Measurements from ENCODE around the gene ZC3H12C. TPM values are rescaled to one million over a fixed set of nuclear protein-coding genes. Genes with fewer than 3 reads are reported as not detected.

The ZC3H12C gene
- total and polyA plus RNA-seq, 7 donors: 1.8 to 21.7 (median 16.4) TPM

DNA sequence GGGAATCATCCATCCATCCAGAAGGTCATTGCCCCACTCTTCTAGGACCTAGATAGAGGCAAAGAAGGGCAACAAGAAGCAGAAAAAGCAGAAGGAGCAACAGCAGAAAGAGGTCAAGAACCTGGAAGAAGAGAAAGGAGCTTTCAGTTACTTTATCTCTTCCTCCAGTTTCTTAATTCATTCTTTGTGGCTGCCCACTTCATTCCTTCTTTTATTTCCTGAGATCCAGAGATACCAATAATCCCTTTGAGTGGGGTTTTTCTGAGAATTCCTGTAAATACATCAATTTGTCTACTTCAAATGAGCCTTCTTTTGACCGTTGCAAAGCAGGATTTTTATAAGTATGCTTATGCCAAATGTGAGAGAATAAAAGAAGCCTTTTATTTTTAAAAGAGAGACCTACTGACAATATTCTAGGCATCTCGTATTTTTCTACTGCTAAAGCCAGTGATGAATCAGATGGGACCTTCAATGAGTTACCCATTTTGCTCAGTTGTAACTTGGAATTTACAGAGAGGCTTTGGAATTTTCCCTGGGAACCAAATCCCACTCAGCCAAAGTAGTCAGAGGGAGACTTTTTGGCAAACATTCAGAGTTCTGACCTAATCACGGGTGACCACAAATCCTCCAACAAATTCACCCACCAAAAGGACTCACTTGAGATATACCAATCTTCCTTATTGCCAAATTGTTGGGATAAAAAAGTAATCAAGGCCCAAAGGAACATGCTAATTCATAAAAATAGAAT is 54.9 kb downstream of the ZC3H12C start:
- Histone ChIP-seq H3K36me3 (peaks cover 0 to 4% (median 0%) of the 10 kb centered on the region in 4 donors), H3K9me3 (no peaks in the 10 kb centered on the region), H3K4me1 (peaks cover 0 to 12% (median 5%) of the 10 kb centered on the region in 4 donors), H3K4me3 (no peak overlapping the region), H3K27ac (no peak overlapping the region), H3K27me3 (no peaks in the 10 kb centered on the region)
- DNase-seq: no peak
- 66 to 71% methylated on average over 3 of the region's 3 CpGs for WGBS, 2 donors
- intact Hi-C loops (cut with DNase I): no loop called here
- TF ChIP-seq POLR2A (IDR thresholded peaks at IDR 0.05) (no peak), EP300 (IDR thresholded peaks at IDR 0.05) (no peak), POLR2AphosphoS5 (IDR thresholded peaks at IDR 0.05) (no peak)
- TF ChIP-seq, protein P1, sequence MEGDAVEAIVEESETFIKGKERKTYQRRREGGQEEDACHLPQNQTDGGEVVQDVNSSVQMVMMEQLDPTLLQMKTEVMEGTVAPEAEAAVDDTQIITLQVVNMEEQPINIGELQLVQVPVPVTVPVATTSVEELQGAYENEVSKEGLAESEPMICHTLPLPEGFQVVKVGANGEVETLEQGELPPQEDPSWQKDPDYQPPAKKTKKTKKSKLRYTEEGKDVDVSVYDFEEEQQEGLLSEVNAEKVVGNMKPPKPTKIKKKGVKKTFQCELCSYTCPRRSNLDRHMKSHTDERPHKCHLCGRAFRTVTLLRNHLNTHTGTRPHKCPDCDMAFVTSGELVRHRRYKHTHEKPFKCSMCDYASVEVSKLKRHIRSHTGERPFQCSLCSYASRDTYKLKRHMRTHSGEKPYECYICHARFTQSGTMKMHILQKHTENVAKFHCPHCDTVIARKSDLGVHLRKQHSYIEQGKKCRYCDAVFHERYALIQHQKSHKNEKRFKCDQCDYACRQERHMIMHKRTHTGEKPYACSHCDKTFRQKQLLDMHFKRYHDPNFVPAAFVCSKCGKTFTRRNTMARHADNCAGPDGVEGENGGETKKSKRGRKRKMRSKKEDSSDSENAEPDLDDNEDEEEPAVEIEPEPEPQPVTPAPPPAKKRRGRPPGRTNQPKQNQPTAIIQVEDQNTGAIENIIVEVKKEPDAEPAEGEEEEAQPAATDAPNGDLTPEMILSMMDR (IDR thresholded peaks at IDR 0.05): no peak

DNA sequence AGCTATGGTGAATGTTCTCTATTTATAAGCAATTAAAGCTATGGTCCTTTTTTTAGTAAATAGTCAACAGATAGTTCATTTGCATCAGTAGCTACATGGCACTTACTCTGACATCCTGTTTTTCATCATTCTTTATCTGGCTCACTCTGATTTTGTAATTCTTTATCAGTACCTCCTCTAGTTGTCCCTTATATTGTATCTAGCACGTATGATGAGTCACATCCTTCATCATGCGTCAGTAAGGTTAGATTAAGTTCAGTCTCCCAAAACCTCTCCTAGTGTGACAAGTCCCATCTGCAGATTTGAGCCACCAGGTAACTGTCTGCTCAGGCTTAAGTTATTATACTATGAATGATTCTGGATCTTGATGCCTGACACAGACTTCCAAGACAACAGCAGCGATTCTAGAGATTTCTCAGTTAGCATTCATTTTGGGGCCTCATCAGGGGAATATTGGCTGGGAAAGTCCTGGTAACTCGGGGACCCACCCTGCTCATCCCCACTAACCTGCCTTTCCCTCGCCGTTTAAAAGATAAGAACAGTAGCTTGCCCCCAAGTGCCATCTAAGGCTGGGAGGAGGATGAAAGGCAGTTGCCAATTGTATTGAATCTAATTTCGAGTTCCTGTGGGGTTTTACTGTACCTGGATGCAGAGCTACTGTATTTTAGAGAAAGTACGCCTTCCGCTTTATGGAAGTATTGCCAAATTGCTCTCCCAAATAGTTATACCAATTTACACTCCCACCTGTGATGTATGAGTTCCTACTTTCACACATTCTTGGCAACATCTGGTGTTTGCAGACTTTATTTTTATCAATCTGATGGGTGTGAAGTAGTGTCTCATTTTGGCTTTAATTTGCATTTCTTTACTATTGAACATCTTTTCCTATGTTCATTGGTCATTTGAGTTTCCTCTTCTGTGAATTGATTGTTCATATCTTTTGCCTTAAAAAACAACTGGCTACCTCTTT is 55.9 kb downstream of the ZC3H12C start:
- Histone ChIP-seq H3K27me3 (no peaks in the 10 kb centered on the region), H3K9me3 (no peaks in the 10 kb centered on the region), H3K27ac (no peak overlapping the region), H3K4me3 (no peak overlapping the region), H3K36me3 (peaks cover 0 to 14% (median 0%) of the 10 kb centered on the region in 4 donors), H3K4me1 (peaks cover 0 to 12% (median 5%) of the 10 kb centered on the region in 4 donors)
- 76 to 77% methylated on average over 9 of the region's 9 CpGs for WGBS, 2 donors
- intact Hi-C loops (cut with DNase I): no loop called here
- DNase-seq: no peak
- no peak for TF ChIP-seq EP300 (IDR thresholded peaks at IDR 0.05)
- no peak for TF ChIP-seq POLR2A (IDR thresholded peaks at IDR 0.05)
- no peak for TF ChIP-seq POLR2AphosphoS5 (IDR thresholded peaks at IDR 0.05)
- TF ChIP-seq, protein P1 (IDR thresholded peaks at IDR 0.05): no peak

DNA sequence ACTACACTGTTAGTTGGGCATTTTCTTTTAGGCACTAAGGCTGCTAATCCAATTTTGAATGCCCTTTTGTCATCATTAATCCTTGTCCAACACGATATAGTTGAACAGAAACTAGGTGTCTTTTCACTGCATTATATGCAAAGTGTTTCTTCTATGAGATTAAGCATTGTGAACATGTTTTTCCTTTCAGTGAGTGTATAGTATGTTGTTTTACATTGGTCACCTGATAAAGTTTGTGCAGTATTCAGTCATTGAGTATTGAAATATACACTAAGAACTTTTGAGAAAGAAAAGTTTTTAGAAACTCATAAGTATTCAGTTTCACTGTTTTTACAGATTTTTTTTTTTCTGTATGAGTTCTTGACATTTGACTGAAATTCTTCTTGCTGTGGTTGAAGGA is 59.0 kb downstream of the ZC3H12C start:
- Histone ChIP-seq H3K4me3 (no peak overlapping the region), H3K27me3 (no peaks in the 10 kb centered on the region), H3K4me1 (peaks cover 0 to 12% (median 5%) of the 10 kb centered on the region in 4 donors), H3K27ac (no peak overlapping the region), H3K36me3 (peaks cover 0 to 14% (median 0%) of the 10 kb centered on the region in 4 donors), H3K9me3 (no peaks in the 10 kb centered on the region)
- intact Hi-C loops (cut with DNase I): no loop called here
- DNase-seq: no peak
- TF ChIP-seq EP300 (IDR thresholded peaks at IDR 0.05): no peak
- TF ChIP-seq, protein P1 (IDR thresholded peaks at IDR 0.05): no peak
- TF ChIP-seq POLR2AphosphoS5 (IDR thresholded peaks at IDR 0.05): no peak
- TF ChIP-seq POLR2A (IDR thresholded peaks at IDR 0.05): no peak
- WGBS, 2 donors: 74 to 82% methylated on average over 1 of the region's 1 CpG

DNA sequence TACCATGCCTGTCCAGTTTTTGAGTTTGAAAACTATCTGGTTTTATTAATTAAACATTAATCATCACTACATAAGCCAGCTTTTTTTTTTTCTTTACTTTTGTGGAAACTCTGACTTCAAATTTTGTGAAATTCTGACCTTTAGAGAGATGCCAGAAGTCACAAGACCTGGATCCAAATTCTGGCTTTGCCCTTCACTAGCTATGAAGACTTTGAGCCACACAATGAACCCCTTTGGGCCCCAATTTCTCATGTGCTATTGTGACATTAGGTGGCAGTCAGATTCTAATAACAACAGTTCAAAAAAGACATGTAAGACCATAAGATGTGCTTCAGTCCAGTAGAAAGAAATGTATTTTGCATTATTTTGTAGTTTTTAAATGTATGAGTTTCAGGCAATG is 60.3 kb downstream of the ZC3H12C start:
- H3K9me3 ChIP-seq: no peaks in the 10 kb centered on the region
- peaks cover 0 to 1% (median under 1%) of the 10 kb centered on the region in 4 donors for H3K4me1 ChIP-seq
- H3K4me3 ChIP-seq: no peak overlapping the region
- H3K27me3 ChIP-seq: no peaks in the 10 kb centered on the region
- TF ChIP-seq POLR2A (IDR thresholded peaks at IDR 0.05) (no peak), POLR2AphosphoS5 (IDR thresholded peaks at IDR 0.05) (no peak), EP300 (IDR thresholded peaks at IDR 0.05) (no peak)
- TF ChIP-seq, protein P1 (IDR thresholded peaks at IDR 0.05): no peak
- DNase-seq: no peak
- H3K27ac ChIP-seq: no peak overlapping the region
- intact Hi-C loops (cut with DNase I): no loop called here
- peaks cover 0 to 14% (median 0%) of the 10 kb centered on the region in 4 donors for H3K36me3 ChIP-seq
